WI38 (cell line): ENCODE data around the gene KCNAB1.

Experiments
- H3K4me3 ChIP-seq: 2 replicates; pipeline ENCODE4 v1.5.1; 2011; ENCODE audit warnings: low read depth, mild to moderate bottlenecking, control low read depth, low read length
- CTCF ChIP-seq: IDR thresholded peaks from 2 replicates; pipeline ENCODE4 v1.5.1; 2012; ENCODE audit warnings: low read depth, mild to moderate bottlenecking, control low read depth, low read length

Gene KCNAB1

DNA sequence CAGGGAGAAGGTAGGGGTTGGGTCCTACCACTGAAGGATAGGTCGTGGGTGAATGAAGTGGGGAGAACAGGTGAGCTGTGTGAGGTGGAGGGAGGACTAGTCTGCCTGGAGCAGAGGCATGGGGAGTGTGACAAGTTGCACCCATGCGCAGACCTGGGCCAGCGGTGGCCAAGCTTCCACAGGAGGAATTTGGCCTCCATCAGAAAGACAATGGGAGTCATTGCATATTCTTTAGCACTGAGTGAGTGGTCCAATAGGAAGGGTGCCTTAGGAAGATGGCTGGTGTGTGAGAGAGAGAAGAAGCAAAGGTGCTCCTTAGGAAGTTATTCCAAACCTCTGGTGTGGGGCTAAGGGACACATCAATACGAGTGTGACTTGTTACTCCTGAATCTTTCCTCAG lies 191.1 kb downstream of the KCNAB1 start:
- no peak overlapping the region for H3K4me3 ChIP-seq
- TF ChIP-seq CTCF = no peak

- TF ChIP-seq CTCF = no peak
- H3K4me3 ChIP-seq = no peak overlapping the region
These were observed 191.6 kb downstream of the KCNAB1 start for GRCh38 chr3:156311930-156312329.

- no peak overlapping the region for H3K4me3 ChIP-seq
- no peak for TF ChIP-seq CTCF
These were observed 195.7 kb downstream of the KCNAB1 start for GRCh38 chr3:156316076-156316475.

DNA sequence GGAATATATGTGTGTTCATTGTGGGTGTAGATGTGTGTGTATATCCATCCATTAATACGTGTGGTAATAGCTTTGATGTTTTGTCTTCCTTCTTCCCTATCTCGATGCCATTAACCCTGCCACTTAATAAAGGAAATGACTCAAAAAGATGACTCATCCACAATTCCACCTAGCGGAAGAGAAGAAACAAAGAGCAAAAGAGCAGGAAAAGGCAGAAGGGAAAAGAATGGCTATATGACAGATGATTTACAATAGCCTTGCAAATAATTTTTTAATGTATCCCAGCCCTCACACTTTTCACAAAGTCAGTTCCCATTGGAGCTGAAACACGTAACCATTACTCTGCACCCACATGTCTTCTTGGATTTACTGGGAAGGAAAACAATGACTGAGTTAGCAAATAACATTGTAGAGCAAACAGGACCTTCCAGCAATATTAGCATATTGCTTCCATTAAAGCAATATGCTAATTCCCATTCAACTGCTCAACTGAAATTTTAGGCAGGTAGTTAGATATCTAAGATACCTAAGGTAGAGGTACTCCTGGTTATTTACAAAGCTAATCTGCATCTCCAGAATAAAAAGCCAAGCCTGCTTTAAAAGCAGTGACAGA lies 197.2 kb downstream of the KCNAB1 start:
- no peak overlapping the region for H3K4me3 ChIP-seq

GRCh38 chr3:156321945-156322344 lies 201.6 kb downstream of the KCNAB1 start:
- H3K4me3 ChIP-seq = no peak overlapping the region

More for the DNA sequence above, 197.2 kb downstream of the KCNAB1 start:
- TF ChIP-seq CTCF = no peak

GRCh38 chr3:156323466-156323865 lies 203.1 kb downstream of the KCNAB1 start:
- no peak for TF ChIP-seq CTCF
- H3K4me3 ChIP-seq = no peak overlapping the region

More at GRCh38 chr3:156321945-156322344, 201.6 kb downstream of the KCNAB1 start:
- TF ChIP-seq CTCF = no peak

DNA sequence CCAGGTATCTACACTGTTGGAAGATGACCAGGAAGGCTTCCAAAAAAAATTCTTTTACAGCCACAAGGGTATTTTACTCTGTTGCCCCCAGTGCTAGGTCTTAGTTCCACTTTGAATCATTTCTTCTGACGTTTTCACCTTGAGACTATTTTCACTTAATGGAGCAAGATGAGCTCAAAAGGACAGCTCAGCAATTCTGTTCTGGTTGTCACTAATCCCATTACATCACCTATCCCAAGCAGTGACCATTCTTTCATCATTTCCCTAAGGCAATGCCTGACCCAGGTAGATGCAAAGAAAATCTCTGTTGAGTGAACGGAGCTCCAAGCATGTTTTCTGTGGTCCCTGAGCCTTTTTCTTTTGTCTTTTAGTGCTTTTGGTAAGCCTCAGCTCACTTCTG lies 210.0 kb downstream of the KCNAB1 start:
- H3K4me3 ChIP-seq = no peak overlapping the region
- TF ChIP-seq CTCF = no peak
